Measurements from ENCODE around the gene HCFC2. TPM values are rescaled to one million over a fixed set of nuclear protein-coding genes. Genes with fewer than 3 reads are reported as not detected.

HCFC2 gene
- total RNA-seq, 2 donors from 2014 or later = 2.2 to 3.4 TPM

GRCh38 chr12:104073699-104074098, 9.4 kb downstream of the HCFC2 start:
- Mint-ChIP-seq H3K36me3 (ENCODE audit: low read depth) (peaks cover 3% of the 10 kb centered on the region), H3K4me1 (peaks cover 4% of the 10 kb centered on the region), H3K27me3 (ENCODE audit: insufficient read depth) (no peaks in the 10 kb centered on the region), H3K9me3 (no peaks in the 10 kb centered on the region), H3K27ac (no peak overlapping the region), H3K4me3 (no peak overlapping the region)
- TF ChIP-seq CTCF (conservative IDR thresholded peaks at IDR 0.05) = no peak
- no peaks in the 10 kb centered on the region for H3K9me3 ChIP-seq (ENCODE audit: control insufficient read depth, low read length)
- H3K36me3 ChIP-seq (ENCODE audit: control insufficient read depth, insufficient read depth, low read length) = no peaks in the 10 kb centered on the region
- H3K4me1 ChIP-seq (ENCODE audit: control insufficient read depth, insufficient read depth, low read length) = no peaks in the 10 kb centered on the region
- H3K27me3 ChIP-seq (ENCODE audit: control insufficient read depth, insufficient read depth, low read length, poor library complexity, severe bottlenecking) = no peaks in the 10 kb centered on the region
- no peak overlapping the region for H3K27ac ChIP-seq (ENCODE audit: low read depth, low read length)
- H3K9ac ChIP-seq (ENCODE audit: extremely low read depth, low read length, poor library complexity, severe bottlenecking) = no peak overlapping the region
- 100% methylated on average over 1 of the region's 1 CpG; no CpG with 5 or more reads in 1 of the 2 experiments for WGBS, 2 experiments (ENCODE audit: insufficient coverage in 1 of 2, insufficient read length in 1 of 2)
- H3K4me3 ChIP-seq (ENCODE audit: low read length) = no peak overlapping the region
- no peak for DNase-seq

- Mint-ChIP-seq H3K9me3 (no peaks in the 10 kb centered on the region), H3K27me3 (ENCODE audit: insufficient read depth) (no peaks in the 10 kb centered on the region), H3K4me3 (no peak overlapping the region), H3K36me3 (ENCODE audit: low read depth) (no peaks in the 10 kb centered on the region), H3K27ac (no peak overlapping the region), H3K4me1 (no peaks in the 10 kb centered on the region)
- H3K9me3 ChIP-seq (ENCODE audit: control insufficient read depth, low read length) = no peaks in the 10 kb centered on the region
- no peak overlapping the region for H3K4me3 ChIP-seq (ENCODE audit: low read length)
- H3K27ac ChIP-seq (ENCODE audit: low read depth, low read length) = no peak overlapping the region
- TF ChIP-seq CTCF (conservative IDR thresholded peaks at IDR 0.05) = no peak
- 100% methylated on average over 1 of the region's 1 CpG; no CpG with 5 or more reads in 1 of the 2 experiments for WGBS, 2 experiments (ENCODE audit: insufficient coverage in 1 of 2, insufficient read length in 1 of 2)
- DNase-seq = no peak
- no peak overlapping the region for H3K9ac ChIP-seq (ENCODE audit: extremely low read depth, low read length, poor library complexity, severe bottlenecking)
- no peaks in the 10 kb centered on the region for H3K4me1 ChIP-seq (ENCODE audit: control insufficient read depth, insufficient read depth, low read length)
- peaks cover 9% of the 10 kb centered on the region for H3K36me3 ChIP-seq (ENCODE audit: control insufficient read depth, insufficient read depth, low read length)
- H3K27me3 ChIP-seq (ENCODE audit: control insufficient read depth, insufficient read depth, low read length, poor library complexity, severe bottlenecking) = no peaks in the 10 kb centered on the region
These were observed 14.7 kb downstream of the HCFC2 start for GRCh38 chr12:104079024-104079423.

- WGBS, 2 experiments (ENCODE audit: insufficient coverage in 1 of 2, insufficient read length in 1 of 2) = 75% methylated on average over 1 of the region's 1 CpG; no CpG with 5 or more reads in 1 of the 2 experiments
- H3K9me3 ChIP-seq (ENCODE audit: control insufficient read depth, low read length) = no peaks in the 10 kb centered on the region
- no peaks in the 10 kb centered on the region for H3K36me3 Mint-ChIP-seq (ENCODE audit: low read depth)
These were observed 16.4 kb downstream of the HCFC2 start for GRCh38 chr12:104080764-104081163.

More at GRCh38 chr12:104080764-104081163, 16.4 kb downstream of the HCFC2 start:
- Mint-ChIP-seq H3K4me3 (no peak overlapping the region), H3K27ac (no peak overlapping the region), H3K9me3 (no peaks in the 10 kb centered on the region), H3K4me1 (no peaks in the 10 kb centered on the region), H3K27me3 (ENCODE audit: insufficient read depth) (no peaks in the 10 kb centered on the region)
- Histone ChIP-seq H3K27ac (ENCODE audit: low read depth, low read length) (no peak overlapping the region), H3K4me3 (ENCODE audit: low read length) (no peak overlapping the region), H3K9ac (ENCODE audit: extremely low read depth, low read length, poor library complexity, severe bottlenecking) (no peak overlapping the region), H3K4me1 (ENCODE audit: control insufficient read depth, insufficient read depth, low read length) (no peaks in the 10 kb centered on the region), H3K27me3 (ENCODE audit: control insufficient read depth, insufficient read depth, low read length, poor library complexity, severe bottlenecking) (no peaks in the 10 kb centered on the region), H3K36me3 (ENCODE audit: control insufficient read depth, insufficient read depth, low read length) (peaks cover 9% of the 10 kb centered on the region)
- DNase-seq = no peak
- TF ChIP-seq CTCF (conservative IDR thresholded peaks at IDR 0.05) = no peak

All from endodermal cell (in vitro differentiated cells).